SK-N-DZ (cell line): ENCODE measurements around the gene TBCK.
"Not testable (repeated sequence)": the region's sequence is repeated elsewhere in the genome, so short reads cannot be mapped to it uniquely, and the experiment has no call there.

ENCODE experiments used
- DNase-seq: peaks from one replicate; pipeline ENCODE4 v3.0.0-alpha.2; 2015; ENCODE audit warnings: low spot score

Gene TBCK

DNA sequence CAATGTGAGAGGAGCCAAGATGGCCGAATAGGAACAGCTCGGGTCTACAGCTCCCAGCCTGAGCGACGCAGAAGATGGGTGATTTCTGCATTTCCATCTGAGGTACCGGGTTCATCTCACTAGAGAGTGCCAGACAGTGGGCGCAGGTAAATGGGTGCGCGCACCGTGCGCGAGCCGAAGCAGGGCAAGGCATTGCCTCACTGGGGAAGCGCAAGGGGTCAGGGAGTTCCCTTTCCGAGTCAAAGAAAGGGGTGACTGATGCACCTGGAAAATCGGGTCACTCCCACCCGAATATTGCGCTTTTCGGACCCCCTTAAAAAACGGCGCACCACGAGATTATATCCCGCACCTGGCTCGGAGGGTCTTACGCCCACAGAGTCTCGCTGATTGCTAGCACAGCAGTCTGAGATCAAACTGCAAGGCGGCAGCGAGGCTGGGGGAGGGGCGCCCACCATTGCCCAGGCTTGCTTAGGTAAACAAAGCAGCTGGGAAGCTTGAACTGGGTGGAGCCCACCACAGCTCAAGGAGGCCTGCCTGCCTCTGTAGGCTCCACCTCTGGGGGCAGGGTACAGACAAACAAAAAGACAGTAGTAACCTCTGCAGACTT lies 196.0 kb downstream of the TBCK start:
- DNase-seq, result not testable (repeated sequence)

DNA sequence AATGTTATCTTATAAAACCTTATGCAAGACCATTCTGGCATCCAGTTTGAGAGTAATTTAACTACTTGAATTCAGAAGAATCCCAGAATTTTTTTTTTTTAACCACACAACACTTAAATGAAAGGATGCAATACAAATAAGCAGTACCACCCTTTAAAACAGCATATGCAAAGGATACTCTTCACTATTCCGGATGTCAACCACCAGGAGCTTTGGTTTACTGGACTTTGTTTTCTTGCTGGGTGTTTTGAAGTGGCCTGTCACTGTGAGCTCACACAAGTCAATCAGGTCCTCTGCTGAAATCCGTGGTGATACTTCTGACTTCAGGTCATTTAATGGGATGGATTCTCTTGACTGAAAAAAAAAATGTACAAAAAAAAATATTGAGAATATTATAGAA lies 200.0 kb downstream of the TBCK start:
- no peak for DNase-seq

DNA sequence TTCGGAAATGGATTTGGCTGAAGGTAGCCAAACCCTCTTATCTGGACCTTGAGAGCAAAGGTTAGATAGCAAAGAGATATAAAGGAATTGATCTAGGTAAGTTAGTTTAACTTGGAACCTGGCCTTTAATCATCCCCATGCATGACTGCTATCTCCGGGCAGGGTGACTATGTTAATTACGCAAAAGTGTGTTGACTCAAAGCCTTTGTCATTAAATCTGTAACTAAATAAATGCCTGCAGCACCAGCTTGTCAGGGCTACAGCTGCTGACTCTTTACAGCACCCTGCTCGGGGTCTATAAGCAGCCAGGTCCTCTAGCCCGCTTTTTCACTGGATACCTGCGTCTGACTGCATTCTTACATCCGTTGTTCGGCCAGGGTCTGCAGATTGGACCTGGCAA lies 201.7 kb downstream of the TBCK start:
- DNase-seq, result no peak

DNA sequence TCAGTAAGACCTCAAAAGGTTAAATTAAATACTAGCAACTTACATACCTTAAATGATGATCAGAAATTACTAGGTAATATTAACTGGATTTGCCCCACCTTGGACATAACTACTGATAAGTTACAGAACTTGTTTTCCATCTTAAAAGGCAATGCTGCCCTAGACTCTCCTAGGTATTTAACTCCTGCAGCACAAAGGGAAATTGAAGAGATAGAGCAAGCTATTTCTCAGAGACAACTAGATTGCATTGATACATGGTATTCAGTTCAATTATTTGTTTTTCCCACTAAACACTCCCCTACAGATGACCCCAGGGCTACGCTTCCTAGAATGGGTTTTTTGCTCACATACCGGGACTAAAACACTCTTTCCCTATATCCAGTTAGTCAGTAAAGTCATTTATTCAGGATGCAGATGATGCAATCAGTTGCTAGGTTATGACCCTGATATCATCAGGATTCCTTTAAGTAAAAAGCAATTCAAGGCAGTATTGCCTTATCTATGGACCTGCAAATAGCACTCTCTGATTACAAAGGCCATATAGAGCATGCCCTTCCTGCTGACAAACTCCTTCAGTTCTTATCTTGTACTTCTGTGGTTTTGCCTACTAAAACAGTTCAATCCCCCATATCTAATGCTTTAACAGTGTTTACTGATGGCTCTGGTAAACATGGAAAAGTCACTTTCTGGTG lies 204.1 kb downstream of the TBCK start:
- DNase-seq, result not testable (repeated sequence)

DNA sequence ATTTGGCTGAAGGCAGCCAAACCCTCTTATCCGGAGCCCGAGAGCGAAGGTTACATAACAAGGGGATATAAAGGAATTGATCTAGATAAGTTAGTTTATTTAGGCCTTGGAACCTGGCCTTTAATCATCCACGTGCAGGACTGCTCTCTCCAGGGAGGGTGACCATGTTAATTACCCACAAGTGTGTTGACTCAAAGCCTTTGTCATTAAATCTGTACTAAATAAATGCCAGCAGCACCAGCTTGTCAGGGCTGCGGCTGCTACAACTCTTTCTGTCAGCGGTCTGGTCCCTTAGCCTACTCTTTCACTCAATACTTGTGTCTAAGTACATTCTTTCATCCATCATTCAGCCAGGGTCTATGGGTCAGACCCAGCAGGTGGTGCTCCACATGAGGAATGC lies 206.1 kb downstream of the TBCK start:
- no peak for DNase-seq

DNA sequence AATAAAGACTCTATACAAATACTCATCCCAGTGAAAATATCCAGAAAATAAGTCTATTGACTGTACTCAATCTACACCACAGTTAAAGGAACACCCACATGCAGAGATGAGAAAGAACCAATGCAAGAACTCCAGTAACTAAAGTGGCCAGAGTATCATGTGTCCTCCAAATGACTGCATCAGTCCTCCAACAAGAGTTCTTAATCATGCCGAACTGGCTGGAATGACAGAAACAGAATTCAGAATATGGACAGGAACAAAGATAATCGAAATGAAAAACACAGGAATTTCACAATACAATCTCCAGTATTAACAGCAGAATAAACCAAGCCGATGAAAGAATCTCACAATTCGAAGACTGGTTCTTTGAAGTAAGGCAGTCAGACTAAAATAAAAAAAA lies 210.3 kb downstream of the TBCK start:
- DNase-seq, result no peak

DNA sequence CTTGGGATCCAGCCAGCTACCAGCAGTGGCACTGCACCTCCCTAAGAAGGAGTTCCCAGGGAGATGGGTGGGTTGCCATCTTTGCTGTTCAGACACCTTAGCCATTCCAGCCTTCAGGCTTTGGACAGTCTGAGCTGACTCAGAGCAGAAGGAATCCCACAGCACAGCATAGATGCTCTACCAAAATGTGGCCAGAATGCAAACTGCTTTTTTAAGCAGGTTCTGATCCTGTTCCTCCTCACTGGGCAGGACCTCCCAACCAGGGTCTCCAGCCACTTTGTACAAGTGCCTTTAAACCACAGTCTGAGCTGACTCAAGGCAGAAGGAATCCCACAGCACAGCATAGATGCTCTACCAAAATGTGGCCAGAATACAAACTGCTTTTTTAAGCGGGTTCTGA lies 211.7 kb downstream of the TBCK start:
- no peak for DNase-seq

DNA sequence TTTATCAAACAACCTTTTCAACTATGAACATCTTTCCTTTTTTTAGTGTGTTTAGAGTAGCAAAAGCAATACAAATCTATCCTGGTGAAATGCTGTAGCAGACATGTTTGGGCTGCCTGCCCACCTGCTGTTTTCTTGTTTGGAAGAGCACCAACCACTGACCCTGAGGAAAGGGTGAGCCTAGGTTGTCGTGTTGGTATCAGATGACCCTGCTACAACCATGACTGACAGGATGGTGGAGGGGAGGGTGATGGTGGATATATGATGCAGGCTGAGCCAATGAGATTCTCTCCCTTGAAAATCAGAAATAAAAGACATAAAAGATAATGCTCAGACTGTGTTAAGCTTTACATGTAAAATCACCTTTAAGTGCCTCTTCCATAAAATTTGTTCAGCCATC lies 219.6 kb downstream of the TBCK start:
- DNase-seq, result no peak

DNA sequence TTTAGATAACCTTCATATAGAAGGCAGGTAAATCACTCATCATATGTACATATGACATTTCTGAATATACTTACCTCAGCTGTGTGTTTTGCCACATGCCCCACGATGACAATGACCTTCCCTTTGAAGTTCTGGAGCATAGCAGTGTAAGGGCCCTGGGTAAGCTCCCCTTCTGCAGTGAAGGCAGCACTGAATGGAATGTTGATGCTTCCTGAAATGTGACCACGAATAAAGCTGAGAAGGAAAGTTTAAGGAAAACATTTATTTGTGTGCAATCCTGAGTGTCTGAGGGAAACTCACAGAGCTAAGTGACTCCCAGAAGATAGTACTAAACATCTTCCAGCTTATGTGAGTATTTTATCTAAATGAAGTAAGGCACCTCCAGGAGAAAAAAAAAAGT lies 220.6 kb downstream of the TBCK start:
- no peak for DNase-seq

DNA sequence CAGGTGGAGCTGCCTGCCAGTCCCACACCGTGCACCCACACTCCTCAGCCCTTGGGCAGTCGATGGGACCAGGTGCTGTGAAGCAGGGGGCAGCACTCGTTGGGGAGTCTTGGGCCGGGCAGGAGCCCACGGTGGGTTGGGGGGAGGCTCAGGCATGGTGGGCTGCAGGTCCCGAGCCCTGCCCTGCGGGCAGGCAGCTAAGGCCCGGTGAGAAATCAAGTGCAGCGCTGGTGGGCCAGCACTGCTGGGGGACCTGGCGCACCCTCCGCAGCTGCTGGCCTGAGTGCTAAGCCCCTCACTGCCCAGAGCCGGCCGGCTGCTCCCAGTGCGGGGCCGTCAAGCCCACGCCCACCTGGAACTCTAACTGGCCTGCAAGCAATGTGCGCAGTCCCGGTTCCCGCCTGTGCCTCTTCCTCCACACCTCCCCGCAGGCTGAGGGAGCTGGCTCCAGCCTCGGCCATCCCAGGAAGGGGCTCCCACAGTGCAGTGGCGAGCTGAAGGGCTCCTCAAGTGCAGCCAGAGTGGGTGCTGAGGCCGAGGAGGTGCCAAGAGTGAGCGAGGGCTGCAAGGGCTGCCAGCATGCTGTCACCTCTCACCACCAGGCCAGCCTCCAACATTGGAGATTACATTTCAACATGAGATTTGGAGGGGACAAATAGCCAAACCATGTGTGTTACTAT lies 223.5 kb downstream of the TBCK start:
- DNase-seq, result no peak

DNA sequence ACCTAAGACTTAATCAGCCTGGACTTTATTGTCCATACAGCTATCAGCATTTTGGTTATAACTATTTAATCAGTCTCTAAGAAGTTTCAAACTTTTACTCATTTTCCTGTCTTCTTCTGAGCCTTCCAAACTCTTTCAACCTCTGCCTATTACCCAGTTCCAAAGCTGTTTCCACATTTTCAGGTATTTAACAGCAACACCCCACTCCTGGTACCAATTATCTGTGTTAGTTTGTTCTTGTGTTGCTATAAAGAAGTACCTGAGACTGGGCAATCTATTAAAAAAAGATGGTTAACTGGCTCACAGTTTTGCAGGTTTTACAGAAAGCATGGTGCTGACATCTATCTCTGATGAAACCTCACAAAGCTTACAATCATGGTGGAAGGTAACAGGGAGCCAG lies 225.2 kb downstream of the TBCK start:
- no peak for DNase-seq

DNA sequence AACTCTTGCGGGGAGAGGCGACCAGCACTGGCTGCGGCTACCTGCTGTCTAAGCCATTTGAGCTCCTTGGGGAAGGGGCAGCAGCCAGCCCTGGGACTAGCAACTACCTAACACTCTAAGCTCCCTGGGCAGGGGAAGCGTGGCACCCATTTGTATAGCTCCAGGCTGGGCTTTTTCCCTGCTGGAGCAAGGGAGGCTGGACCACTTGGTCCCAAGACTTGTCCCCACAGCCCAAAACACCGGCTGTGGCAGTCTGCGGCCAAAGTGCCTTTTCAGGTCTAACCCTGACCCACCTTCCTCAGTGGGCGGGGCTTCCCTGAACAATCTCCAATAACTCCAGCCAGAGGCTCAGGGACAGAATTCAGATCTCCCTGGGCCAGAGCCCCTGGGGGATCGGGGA lies 232.9 kb downstream of the TBCK start:
- no peak for DNase-seq

DNA sequence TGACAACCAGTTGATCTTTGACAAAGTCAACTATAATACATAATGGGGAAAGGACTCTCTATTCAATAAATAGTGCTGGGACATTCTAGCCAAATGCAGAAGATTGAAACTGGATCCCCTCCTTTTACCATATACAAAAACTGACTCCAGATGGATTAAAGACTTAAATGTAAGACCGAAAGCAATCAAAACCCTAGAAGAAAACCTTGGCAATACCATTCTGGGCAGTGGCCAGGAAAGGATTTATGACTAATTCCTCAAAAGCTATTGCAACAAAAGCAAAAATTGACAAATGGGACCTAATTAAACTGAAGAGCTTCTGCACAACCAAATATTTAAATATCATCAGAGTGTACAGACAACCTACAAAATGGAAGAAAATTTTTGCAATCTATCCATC lies 235.6 kb downstream of the TBCK start:
- no peak for DNase-seq

DNA sequence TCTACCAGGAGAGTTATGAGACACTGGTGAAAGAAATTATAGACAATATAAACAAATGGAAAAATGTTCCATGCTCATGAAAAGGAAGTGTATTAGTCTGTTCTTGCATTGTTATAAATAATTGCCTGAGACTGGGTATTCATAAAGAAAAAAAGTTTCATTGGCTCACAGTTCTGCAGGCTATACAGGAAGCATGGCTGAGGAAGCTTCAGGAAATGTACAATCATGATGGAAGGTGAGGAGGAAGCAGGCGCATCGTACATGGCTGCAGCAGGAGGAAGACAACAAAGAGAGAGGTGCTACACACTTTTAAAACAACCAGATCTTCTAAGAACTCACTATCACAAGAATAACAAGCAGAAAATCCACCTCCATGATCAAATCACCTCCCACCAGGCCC lies 236.4 kb downstream of the TBCK start:
- no peak for DNase-seq

DNA sequence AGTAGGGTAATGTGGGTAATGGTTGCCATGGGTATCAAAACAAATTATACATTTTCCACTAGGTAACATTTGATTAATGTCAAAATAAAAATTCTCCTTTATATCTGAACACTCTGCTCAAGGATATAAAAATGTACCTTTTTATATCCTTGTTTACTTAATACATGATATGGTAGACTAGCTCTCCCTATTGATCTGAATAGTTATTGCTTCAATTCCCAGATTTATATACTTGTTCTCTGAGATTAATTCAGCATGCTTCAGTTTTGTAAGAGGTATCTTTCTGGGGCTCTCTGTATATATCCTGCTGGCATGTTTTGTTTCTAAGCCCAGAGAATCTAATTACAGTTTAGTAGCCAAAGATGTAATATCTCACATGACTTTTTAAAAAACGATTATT lies 251.0 kb downstream of the TBCK start:
- no peak for DNase-seq

DNA sequence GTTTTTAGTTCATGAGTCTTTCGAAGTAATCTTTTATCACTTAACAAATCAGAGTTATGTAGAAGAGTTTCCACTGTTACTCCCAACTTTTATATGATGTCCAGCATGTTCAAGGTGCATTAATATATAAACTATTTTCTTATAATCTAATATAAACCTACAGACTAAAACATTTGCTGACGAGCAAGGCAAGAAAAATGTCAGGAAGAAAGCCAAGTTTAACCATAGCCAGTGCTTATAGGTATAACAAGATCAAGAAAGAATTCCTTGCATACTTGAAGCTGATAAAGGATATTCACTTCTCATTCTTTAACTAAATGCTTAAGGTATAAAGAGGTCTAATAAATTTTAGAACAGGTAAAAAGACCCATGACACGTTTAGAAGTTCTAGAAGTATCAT lies 253.0 kb downstream of the TBCK start:
- no peak for DNase-seq

DNA sequence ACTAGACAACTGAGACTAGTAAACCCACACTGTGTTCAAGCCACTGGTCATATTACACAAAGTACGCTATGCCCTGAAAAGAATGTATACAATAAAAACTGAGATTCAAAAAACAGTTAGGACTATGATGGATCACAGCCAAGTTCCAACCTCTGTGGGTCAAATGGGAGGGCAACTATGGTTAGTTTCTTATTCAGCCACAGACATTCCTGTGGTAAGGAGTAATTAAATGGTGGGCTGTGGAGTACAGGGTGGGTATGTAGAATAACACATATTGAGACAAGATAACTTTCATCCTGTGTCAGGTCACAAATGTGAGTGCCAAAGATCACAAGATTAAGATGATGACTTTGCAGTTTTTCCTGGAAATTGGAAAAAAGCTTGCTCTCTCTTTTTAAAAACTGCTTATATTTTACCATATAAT lies 253.5 kb downstream of the TBCK start:
- DNase-seq, result no peak

DNA sequence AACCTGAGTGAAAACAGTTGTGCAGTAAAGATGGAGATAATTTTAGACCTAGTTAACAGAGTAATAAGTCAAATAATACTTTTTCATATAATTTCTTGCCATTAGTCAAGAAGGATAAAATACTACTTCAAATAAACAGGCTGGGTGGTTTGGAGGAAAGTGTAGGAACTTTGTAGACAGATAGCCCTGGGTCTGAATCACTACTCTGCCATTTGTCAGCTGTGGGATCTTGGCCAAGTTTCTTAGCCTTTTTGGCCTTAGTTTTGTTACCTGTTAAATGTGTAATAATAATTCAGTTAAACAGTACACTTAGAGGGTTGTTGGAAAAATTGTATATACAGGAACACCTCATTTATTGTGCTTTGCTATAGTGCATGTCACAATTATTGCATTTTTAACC lies 257.1 kb downstream of the TBCK start:
- DNase-seq, result no peak

DNA sequence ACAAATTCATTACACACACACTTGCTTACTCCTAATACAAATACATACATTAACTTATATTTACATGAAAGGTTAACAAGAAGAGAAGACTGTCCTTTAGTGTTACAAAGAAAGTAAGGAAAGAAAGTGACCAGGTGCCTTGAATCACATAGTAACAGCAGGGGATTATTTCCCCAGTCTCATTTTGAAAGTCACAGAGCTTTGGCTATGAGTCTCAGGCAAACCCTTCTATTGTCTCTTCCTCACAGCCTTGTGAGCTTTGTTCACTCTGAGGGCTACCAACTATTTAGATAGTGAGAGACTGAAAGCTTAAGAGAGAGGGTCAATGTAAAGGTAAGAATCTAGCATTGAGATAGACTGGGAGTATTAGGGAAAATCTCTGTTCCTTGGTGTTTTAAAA lies 259.1 kb downstream of the TBCK start:
- no peak for DNase-seq

DNA sequence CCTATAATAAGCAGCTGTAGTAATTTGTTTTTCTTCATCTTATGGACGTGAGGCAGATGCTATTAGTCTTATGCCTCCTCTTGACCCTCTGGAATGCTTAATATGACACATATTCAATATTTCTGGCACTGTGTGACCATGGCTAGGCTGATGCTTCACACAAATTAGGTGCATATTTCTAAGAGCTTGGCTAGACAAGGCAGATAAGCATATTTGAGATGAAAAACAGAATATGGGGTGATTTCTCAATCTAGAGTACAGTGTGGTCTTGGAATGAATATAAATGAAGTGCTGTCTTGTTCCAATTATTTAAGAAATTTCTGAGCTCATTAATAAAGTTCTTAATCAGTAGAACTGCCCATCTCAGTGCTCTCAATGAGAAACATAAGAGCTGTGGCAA lies 264.5 kb downstream of the TBCK start:
- no peak for DNase-seq

DNA sequence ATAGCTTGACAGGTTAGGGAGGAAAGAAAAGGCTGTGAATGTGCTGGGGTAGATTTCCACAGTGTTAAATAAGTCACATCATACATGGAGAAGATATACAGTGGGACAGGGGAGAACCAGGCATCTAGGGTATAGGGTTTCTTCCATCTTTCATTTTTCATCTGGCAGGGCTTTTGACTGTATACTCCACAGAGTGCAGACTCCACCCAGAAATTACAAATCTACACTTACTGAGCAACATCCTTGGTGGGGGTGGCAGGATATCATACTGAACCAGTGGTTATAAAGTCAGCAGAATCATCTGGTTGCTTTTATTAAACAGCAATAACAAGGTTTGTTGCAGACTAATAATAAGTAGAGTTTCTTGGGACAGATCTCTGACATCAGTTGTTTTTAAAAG lies 266.5 kb downstream of the TBCK start:
- DNase-seq, result no peak

DNA sequence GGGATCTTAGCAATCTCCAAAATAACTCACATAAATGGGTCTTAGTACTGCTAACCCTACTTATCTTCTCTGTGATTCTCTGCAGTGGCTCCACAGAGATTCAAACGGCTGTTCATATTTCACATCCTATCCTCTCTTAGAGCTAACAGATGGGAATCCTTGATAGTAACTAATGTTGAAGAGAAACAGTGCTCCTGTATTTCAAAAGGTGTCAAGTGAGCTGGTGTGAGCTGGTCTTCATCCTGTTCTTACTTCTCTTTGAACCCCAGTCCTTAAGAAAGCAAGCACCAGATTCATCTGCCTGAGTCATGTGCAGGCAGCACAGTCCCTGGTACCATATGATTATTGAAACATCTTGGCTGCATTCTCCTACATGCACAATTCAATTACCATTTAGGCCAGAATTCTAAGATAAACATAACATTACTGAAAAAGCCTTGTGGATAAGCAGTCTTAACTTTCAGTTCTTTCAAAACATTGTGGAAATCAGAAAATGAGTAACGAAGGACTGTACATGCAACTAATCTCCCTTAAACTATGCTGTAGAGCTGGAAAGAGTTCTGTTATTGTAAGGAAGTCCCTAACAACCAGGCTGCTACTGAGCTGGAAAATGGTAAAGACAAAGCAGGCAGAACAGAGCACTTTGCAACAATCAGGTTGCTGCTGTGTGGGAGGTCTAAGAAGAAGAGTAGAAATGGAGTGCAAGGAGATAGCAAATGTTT lies 267.6 kb downstream of the TBCK start:
- DNase-seq, result peak; percentile 16

DNA sequence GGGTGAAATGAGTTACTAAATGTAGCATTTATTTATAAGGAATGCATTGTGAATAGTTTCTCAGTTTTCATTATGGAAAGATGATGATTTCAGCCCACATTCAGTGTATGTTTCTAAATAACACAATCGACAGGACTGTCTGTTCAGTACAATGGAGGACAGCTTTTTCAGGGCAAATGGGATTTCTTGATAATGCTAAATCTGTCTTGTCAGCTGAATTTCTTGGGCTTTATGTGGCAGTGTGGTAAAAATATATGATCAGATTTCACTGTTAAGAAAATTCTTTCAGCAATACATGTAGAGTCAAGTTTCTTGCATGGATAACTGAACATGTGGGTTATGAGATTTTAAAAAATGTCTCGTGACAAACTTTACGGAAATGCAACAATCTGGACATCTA lies 269.9 kb downstream of the TBCK start:
- no peak for DNase-seq
